HG02798 (cell line): ENCODE measurements around the gene UVRAG.
"Not testable (repeated sequence)": the region's sequence is repeated elsewhere in the genome, so short reads cannot be mapped to it uniquely, and the experiment has no call there.

Experiments
- ATAC-seq: cut with Tn5 transposase; IDR thresholded peaks from one replicate; pipeline ENCODE4 v1.9.1; 2021; ENCODE audit warnings: mild to moderate bottlenecking; ENCODE audit not compliant: unreplicated experiment, poor library complexity

UVRAG gene

DNA sequence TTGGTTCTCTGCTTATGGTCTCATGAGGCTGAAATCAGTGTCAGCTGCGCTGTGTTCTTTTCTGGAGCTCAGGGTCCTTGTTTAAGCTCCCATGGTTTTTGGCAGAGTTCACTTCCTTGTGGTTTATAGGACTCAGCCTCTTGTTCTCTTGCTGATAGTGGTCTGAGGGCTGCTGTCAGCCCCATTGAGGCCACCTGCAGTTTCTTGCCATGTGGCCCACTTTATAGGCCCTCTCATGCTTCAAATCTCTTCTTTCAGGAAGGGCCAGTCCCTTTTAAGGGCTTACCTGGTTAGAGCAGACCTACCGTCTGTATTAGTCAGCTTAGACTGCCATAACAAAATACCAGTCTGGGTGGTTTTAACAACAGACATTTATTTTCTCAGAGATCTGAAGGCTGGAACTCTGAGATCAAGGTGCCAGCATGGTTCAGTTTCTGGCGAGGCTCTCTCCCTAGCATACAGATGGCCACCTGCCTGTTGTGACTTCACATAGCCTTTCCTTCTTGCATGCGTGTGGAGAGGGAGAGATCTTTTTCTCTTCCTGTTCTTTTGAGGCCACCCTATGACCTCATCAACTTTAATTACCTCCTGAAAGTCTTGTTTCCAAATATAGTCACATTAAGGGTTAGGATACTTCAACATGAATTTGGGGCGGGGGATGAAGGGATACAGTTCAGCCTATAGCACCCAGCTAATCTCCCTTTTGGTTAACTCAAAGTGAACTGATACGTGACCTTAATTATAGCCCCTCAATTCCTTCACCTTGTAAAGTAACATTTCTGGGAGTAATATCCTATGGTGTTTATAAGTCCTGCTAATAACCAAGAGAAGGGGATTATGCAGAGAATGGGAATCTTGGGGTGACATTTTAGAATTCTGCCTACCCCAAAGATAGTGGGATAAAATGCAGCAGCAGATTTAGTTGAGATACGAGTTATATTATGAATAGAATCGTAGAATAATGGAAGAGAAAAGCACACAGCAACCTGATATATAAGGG is 131.8 kb downstream of the UVRAG start:
- no peak for ATAC-seq

DNA sequence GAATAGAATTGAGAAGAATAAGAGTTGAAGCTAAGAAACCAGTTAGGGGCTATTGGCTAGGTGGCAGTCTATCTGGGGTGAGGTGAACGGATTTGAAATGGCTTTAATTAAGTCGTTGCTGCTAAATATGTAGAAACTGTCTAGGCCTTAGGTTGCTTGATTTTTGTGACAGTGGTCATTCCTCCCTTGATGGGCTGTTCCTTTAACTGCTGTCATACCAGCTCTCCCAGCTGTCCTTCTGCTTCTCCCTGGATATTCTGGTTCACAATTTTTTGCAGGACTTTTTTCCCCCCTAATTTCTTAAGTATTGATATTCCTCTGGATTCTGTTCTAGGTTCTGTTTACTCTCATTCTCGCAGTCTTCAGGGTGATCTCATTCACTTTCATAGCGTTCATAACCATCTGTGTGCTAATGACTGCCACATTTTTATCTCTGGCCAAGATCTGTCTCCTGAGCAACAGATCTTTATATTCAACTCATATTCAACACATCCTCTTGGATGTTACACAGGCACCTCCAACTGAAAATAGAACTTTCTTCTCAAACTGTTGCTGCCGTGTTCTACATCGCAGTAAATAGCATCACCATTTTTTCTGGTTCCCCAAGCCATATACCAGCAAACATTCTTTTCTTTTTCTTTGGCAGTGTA is 134.1 kb downstream of the UVRAG start:
- no peak for ATAC-seq

DNA sequence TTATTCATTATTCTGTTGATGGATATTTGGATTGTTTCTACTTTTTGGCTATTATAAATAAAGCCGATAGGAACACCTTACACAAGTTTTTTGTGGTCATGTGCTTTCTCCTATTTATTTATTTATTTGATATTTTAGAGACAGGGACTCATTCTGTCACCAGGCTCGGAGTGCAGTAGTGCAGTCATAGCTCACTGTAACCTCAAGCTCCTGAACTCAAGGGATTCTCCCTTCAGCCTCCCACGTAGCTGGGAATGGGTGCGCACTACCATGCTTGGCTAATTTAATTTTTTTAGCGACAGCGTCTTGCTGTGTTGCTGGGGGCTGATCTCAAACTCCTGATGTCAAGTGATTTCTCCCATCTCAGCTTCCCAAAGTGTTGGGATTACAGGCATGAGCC is 135.1 kb downstream of the UVRAG start:
- ATAC-seq = no peak

DNA sequence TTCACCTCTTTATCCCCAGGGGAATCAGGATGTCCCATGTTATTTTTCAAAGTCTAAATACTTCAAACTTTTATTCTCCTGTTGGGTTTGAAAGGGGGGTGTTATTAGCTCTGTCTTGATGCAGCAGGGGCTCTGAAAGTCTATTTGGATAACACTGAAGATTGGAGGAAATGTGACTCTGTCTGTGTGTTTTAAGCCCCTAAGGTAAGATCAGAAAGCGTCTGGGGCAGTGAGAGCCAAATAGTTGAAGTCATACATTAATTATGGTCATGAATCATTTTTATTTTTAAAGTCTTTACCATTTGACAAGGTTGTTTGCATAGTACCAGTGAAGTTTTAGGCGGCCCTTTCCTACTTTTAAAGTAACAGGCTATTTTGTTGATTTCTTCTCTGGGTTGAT is 139.0 kb downstream of the UVRAG start:
- no peak for ATAC-seq

DNA sequence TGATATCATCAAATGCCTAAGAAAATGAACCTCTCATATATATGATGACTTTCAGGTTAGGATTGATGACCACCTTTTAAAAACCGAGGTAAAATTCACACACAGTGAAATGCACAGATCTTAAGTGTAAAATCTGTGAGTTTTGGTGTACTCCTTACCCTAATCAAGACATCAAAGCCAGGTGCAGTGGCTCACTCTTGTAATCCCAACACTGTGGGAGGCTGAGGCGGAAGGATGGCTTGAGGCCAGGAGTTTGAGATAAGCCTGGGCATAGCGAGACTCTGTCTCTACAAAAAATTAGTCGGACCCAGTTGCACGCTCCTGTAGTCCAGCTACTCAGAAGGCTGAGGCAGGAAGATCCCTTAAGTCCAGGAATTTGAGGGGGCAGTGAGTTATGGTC is 140.4 kb downstream of the UVRAG start:
- ATAC-seq = no peak

DNA sequence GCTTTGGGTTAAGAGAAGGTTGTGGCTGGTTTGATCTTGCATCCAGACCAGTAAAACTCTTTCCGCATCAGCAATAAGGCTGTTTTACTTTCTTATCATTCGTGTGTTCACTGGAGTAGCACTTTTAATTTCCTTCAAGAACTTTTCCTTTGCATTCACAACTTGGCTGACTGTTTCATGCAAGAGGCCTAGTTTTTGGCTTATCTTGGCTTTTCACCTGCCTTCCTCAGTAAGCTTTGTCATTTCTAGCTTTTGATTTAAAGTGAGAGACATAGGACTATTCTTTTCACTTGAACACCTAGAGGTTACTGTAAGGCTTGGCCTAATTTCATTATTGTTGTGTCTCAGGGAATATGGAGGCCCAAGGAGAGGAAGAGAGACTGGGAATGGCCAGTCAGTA is 144.5 kb downstream of the UVRAG start:
- ATAC-seq = no peak

DNA sequence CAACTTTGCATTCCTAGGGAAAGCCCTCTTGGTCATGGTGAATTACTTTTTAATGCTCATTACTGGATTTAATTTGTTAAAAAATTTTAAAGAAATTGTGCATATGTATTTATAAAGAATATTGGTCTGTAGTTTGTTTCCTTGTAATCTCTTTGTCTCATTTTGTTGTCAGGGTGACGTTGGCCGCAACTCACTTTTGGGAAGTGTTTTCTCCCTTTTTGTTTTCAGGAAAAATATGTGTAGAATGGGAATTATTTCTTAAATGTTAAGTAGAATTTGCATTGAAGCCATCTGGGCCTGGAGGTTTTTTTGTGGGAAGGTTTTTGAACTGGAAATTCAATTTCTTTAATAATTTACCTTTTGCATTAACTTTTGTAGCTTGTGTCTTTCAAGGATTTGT is 149.1 kb downstream of the UVRAG start:
- ATAC-seq = no peak

DNA sequence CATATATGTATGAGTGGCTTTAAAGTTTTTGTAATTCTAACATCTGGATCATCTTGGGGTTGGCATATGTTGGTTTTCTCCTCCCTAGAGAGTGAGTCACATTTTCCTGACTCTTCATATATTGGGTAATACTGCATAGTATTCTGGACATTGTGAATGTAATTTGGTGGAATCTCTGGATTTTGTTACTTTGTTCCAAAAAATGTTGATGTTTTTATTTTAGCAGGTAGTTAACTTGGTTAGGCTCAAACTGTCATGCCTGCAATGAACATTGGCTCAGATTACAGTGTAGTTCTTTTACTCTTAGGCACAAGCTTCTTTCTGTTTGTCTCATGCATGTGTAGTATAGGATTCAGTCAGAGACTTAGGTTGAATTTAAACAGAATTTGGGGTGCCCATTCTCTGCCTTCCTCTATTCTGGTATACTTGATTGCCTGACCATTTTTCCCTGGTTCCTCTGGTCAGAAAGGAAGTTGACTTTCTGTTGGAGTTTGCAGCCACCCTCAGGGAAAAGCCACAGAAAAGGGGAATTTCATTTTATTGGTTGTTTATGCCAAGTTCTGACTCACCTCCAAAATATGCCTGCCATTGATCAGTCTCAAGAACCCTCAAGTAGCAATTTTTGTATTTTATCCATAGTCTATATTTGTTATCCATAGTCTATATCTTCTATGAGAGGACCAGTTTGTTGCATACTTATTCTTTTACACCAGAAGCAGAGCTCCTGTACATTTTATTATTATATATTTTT is 151.7 kb downstream of the UVRAG start:
- ATAC-seq = no peak

DNA sequence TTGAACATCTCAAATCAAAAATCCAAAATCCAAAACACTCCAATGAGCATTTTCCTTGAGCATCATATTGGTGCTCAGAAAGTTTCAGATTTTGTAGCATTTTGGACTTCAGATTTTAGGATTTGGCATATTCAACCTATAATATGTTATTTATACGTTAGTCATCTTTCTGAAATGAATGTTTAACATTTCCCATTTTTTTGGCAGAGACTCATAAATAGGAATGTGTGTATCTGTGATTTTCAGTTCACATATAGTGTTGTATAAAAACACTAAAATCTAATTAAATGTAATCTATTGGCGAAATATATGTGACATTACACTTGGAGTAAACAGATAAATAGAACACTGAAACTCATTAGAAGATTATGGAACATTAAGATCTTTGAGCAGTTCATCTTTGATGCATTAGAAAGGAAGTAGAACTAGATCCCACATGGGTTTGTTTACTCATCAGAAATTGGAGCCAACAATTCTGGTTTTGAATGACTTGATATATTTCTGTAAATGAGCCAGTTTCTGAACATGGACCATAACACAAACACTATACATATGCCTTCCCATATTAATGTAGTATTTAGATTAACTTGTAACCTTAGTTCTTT is 153.1 kb downstream of the UVRAG start:
- no peak for ATAC-seq

DNA sequence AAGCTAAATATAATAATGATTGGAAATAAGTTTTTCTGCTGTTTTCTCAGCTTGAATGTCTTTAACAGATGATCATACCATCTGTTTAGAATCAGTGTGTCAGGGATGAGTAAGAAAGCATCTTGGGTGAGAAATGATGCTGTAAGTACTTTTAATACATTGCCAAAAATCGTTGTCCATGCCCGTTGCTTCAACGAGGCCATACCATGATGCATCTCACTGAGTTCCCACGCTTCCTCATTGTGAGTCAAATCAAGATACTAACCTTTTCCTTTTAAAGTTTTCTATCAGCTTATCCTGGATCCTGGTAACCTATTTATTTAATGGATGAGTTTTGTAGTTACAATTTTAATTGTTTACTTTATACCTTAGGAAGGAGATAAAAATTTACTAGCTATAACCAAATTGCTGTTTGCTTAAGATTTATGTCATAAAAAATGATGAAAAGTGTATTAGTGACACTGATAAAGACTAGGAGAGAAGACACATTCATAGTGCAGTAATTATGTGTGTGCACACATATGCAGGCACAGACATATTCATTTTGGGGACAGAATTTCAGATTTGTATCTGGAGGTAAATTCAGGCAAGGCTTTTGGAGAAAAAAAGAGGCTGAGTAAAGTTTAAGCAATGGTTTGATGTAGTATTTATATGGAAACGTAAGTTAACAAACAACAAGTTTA is 154.8 kb downstream of the UVRAG start:
- ATAC-seq = no peak

DNA sequence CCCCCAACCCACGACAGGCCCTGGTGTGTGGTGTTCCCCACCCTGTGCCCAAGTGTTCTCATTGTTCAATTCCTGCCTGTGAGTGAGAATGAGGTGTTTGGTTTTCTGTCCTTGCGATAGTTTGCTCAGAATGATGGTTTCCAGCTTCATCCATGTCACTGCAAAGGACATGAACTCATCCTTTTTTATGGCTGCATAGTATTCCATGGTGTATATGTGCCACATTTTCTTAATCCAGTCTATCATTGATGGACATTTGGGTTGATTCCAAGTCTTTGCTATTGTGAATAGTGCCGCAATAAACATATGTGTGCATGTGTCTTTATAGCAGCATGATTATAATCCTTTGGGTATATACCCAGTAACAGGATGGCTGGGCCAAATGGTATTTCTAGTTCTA is 158.7 kb downstream of the UVRAG start:
- ATAC-seq = not testable (repeated sequence)

DNA sequence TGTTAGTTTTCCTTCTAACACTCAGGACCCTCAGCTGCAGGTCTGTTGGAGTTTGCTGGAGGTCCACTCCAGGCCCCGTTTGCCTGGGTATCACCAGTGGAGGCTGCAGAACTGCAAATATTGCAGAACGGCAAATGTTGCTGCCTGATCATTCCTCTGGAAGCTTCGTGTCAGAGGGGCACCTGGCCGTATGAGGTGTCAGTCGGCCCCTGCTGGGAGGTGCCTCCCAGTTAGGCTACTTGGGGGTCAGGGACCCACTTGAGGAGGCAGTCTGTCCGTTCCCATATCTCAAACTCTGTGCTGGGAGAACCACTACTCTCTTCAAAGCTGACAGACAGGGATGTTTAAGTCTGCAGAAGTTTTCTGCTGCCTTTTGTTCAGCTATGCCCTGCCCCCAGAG is 164.1 kb downstream of the UVRAG start:
- not testable (repeated sequence) for ATAC-seq

DNA sequence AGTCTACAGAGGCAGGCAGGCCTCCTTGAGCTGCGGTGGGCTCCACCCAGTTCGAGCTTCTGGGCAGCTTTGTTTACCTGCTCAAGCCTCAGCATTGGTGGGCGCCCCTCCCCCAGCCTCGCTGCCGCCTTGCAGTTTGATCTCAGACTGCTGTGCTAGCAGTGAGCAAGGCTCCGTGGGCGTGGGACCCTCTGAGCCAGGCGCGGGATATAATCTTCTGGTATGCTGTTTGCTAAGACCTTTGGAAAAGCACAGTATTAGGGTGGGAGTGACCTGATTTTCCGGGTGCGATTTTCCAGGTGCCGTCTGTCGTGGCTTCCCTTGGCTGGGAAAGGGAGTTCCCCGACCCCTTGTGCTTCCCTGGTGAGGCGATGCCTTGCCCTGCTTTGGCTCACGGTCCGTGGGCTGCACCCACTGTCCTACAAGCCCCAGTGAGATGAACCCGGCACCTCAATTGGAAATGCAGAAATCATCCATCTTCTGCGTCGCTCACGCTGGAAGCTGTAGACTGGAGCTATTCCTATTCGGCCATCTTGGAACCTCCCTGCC is 164.5 kb downstream of the UVRAG start:
- ATAC-seq = not testable (repeated sequence)

DNA sequence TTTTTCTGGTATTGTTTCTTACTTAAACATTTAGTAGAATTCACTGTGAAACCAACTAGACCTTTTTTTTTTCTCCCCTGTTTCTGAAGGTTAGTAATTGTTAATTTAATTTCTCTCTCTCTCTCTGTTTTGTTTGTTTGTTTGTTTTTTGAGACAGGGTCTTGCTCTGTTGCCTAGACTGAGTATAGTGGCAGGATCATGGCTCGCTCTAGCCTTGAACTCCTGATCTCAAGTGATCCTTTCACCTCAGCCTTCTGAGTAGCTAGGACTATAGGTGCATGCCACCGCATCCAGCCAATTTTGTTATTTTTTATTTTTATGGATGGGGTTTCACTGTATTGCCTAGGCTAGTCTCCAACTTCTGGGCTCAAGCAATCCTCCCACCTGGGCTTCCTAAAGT is 165.0 kb downstream of the UVRAG start:
- ATAC-seq = no peak

DNA sequence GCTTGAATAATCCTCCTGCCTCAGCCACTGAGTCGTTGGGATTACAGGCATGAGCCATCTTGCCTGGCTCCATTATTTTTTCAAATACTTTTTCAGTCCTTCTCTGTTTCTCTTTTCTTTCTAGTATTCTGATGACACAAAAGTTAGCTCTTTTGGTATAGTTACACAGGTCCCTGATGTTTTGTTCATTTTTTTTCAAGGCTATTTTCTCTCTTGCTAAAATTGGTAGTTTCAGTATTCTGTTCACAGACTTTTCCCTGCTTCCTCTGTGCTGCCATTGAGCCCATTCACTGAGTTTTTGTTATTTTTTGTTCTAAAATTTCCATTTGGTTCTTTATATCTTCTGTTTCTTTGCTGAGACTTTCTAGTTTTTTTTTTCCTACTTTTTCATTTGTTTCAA is 166.5 kb downstream of the UVRAG start:
- no peak for ATAC-seq

DNA sequence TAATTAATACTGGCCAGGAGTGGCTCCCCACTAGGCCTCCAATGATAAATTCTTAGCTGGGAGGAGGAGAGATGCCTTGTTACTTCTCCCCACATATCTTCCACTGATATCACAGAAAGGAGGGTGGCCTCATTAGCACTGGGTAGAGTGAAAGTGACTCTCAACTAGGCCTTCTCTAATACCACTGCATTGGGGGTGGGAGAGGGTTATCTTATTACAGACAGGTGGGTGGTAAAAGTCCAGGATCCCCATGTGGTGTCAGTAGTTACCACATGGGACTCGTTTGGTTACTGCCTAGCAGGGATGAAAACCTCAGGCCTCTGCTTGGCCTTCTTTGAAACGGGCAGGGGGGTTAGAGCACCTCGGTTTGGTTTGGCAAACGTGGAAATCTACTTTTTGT is 167.3 kb downstream of the UVRAG start:
- no peak for ATAC-seq

DNA sequence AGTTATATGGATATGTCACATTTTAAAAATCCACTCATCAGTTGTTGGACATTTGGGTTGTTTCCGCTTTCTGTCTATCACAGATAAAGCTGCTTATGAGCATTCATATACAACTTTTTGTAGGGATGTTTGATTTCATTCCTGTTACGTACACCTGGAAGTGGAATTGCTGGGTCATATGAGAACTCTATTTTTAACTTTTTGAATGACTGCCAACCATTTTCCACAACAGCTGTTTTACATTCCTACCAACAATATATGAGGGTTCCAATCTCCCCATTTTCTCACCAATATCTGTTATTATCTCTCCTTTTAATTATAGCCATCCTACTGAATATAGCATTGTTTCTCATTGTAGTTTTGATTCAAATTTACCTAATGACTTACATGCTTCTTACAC is 172.0 kb downstream of the UVRAG start:
- ATAC-seq = no peak

DNA sequence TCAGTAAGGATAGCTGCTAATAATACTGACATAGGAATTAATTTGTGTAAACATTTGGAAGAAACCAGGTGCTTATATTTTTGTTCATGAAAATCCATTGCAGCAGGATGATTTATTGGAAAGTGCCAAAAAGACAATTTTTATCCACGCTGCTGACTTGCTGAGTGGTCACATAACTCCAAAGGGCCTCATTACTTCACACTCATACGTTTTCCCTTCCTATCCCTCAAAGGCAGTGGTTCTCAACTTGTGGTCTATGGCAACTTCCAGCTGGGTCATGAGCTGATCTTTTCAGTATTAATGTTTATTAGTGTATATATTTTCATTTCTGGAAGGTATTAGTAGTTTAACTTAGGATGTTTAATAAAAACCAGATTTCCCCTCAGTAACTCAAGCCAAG is 178.1 kb downstream of the UVRAG start:
- no peak for ATAC-seq

DNA sequence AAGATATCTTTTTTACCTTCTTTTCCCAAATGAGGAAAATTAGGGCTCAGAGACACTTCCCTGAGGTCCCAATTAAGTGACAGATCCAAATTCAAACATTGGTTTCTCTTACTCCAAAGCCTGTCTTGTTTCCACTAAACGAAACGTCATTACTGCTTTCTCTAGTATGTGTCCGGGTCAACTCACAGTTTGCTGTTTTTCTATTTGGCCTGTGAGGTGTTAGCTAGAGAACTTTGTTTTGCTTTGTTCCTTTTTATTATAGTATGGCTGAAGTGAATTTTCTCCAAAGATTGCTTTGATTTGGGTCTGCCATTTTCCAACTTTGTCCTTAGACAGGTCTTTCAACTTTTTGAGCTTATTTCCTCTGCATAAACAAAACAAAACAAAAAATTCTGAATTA is 179.6 kb downstream of the UVRAG start:
- ATAC-seq = no peak
